ENCODE measurements around the gene UNC5A.

Gene UNC5A

GRCh38 chr5:176881816-176882566 lies 71.6 kb downstream of the UNC5A start:
- no peak for DNase-seq

DNA sequence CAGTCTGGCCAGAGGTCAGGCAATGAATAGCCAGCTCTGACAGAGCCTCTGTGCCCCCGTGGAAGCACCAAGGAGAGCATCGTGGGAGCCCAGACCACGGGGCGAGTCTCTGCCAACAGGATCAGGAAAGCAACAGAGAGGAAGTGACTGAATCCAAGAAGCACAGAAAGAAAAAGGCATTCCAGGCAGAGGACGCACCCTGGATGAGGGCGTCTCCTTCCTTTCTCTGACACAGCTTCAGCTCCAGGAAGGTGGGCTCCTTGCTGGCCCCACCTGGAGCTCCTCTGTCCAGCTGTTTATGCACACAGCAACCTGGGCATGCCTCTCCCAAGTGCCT lies 72.2 kb downstream of the UNC5A start:
- DNase-seq, result no peak

- no peak for DNase-seq
Measured at GRCh38 chr5:176883700-176884570, 73.6 kb downstream of the UNC5A start.

GRCh38 chr5:176884571-176884890 lies 74.2 kb downstream of the UNC5A start:
- DNase-seq, result no peak

GRCh38 chr5:176886336-176887251 lies 76.2 kb downstream of the UNC5A start:
- no peak for DNase-seq

DNA sequence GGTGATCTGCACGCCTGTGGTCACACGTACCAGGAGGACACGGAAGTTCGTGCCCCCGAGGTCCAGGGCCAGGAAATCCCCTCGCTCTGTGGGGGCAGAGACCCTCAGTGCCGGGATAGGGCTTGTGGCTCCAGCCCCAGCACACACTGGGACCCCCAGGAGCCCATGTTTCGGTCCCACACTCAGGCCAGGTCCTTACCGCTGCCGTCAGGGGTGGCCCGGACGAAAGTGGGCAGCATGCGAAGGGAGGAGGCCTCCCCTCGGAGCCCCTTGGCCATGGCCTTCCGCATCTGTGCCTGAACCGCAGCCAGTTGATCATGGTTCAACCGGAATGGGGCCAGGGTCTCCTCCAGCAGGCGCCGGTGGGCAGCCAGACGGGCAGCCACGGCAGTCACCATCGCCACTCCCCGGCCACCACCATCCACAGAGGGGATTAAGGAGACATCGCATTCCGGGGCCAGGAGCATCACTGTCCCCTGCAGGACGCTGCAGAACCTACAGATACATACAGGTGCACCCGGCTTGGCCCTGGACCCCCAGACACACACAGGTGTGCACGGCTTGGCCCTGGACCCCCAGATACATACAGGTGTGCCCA lies 77.0 kb downstream of the UNC5A start:
- no peak for DNase-seq

DNA sequence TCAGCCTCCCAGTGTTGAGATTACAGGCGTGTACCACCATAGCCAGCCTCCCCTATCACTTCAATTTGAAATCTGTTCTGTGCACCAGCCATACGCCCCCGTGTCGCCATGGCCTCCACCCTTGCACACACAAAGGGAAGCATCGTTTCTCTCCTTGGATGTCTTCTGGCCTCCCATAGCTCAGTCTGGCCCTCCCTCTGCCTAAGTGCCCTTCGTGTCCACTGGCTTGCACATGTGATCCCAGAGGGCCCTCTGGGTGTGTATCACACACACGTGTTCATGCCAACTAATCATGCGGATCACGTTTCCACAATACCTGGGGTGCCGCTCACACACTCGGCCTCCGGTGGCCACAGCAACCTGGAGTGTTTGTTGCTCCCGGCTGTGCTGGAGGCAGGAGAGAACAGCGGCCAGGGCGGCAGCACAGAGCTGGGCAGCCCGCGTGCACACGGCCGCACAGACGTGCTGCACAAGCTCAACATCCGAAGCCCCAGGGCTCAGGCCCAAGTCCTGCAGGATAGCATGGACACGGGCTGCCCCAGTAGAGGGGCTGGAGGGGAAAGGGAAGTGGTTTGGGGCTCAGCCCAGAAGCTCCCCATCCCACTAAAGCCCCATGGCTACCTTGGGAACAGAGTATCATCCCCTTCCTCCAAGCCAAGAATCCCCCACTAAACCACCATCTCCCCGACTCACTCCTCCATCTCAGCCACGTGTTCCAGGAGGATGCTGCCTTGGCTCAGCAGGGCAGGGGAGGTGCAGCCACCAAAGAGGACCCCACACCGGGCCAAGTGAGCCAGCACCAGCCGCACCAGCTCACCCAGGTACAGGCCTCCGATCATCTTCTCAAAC lies 77.9 kb downstream of the UNC5A start:
- DNase-seq, result no peak

GRCh38 chr5:176888865-176889165 lies 78.5 kb downstream of the UNC5A start:
- DNase-seq, result no peak

DNA sequence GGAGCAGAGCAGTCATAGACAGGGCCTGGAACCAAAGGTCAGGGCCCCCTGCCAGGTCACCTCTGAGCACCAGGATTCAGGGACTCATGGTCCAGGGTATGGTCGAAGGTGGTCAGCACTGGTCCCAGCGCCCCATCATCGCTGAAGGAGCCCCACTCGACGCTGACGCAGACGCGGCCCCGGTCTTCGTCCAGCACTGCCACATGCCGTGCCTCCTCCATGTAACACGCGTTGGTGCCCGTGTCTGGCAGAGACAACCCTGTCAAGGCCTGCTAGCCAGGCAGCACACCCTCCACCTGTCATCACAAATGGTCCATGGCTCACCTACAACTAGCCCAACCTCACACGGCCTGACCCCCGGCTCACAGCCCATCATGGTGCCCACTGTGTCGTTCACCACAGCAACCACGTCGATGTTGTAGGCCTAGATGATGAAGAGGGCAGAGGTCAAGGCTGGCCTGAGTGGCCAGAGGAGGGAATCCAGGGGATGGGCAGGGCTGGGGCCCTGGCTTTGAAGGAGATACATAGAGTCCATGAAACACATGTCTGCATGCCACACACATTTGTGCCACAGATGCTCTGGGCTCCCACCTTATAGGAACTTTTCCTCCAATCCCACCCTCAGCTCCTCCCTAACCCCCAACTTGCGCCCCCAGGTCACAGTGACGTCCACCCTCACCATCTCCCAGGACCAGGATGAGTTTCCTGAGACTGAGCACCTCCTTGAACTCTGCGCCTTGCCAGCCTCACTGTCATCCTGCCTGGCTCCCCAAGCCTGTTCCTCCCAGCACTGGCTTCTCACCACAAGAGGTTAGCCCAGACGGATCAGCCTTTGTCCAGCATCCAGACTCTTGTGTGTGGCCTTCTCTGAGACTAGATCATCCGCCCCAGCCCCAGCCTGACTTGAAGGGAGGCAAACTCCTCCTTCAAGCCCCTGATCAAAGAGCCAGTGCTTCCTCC lies 79.2 kb downstream of the UNC5A start:
- no peak for DNase-seq

GRCh38 chr5:176890455-176891330 lies 80.3 kb downstream of the UNC5A start:
- DNase-seq, result no peak

DNA sequence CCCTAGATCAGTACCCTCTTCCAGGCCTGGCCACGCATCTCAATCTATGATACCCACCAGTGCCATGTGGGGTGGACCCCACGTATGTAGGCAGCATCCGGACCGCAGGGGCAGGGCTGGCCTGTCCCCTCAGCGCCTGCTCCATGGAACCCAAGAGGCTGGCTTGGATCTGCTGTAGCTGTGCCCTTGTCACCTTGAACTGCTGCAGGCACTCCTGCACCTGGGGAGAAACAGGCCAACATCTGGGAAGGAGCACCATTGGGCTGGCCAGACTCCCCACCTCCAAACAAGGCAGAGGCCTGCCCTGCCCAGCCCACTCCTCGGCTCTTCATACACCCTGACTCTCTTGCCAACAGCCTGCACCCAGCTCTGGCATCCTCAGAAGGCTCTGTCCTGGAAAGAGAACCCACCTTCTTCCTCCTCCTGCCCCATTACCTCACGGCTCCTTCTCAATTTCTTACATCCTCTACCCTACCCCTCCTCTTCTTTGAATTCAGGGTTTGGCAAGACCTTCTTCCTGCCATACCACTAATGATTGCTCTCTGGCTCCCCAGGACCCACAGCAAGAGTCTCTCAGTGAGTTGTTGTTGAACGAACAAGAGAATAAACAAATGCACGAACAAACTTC lies 81.1 kb downstream of the UNC5A start:
- DNase-seq, result no peak

GRCh38 chr5:176892663-176893062 lies 82.3 kb downstream of the UNC5A start:
- no peak for DNase-seq

DNA sequence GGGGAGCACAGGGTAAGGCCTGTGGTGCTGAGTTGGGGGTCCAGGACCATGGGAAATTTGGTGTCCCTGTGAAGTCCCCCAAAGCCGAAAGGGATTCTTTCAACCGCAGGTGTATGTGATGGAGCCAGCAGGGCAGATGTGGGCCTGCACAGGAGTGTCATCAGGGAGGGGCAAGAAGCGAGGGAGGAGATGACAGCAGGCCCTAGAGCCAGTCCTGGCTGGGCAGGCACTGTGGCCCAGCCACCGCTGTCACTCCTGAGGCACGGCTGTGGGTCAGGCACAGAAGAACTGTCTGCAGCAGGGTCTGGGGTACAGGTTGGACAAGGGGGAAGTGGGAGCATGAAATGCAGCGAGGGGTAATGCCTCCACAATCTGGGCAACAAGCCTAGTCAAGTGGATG lies 83.9 kb downstream of the UNC5A start:
- no peak for DNase-seq

- DNase-seq, result no peak
Measured at GRCh38 chr5:176895831-176896230, 85.5 kb downstream of the UNC5A start.

DNA sequence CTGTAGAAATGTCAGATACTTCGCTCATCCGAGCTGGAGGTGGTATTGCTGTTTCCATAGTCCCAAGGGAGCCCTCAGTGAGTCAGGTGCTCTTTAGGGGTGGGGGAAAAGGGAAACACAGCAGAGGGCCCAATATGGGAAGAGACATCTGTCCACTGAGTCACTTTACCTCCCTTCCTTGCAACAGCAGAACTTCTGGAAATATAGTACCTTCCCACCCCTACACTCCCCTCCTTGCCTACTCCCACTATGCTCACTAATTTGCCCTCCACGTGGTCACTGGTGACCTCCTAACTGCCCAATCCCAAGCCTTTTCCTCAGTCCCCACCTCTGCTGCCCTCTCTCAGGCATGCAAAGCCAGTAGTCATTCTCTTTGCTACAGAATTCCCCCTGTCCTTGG lies 86.9 kb downstream of the UNC5A start:
- no peak for DNase-seq

DNA sequence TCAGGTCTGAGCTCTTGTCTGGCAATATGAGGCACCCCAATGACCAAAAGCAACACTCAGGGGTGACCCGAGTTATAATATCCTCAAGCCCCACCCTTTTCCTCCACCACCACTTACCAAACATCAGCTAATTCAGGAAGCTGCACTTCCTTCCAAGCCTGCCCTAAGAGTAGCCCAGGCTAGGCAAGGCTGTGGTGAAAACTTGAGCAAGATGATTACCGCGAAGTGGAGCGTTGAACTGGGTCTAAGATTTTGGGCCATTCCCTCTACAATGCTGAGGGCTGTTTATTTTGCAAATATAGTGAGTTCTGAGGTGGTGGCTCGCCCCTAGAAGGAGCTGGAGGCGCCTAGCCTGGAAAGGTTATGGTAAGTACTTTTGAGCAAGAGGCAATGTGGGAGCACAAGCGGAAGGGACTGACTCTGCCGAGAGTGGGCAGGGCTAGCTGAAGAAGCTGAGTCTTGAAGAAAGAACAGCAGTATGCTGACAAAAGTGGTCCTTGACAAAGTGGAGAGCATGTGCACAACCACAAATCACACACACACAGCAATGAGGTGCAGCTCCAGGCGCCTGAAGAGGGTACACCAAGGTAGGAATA lies 89.0 kb downstream of the UNC5A start, which contains the start of gene HK3:
HK3 (minus strand) TSS at position 51 of the 596 bp plus-strand sequence. CDS start 3,187 bp downstream, outside the sequence.
- no peak for DNase-seq

GRCh38 chr5:176899946-176900779 lies 89.8 kb downstream of the UNC5A start:
- no peak for DNase-seq

- no peak for DNase-seq
Measured at GRCh38 chr5:176900780-176901204, 90.4 kb downstream of the UNC5A start.

All from bone marrow (tissue), 2 donors.